Right lobe of liver (tissue), 6 donors: ENCODE measurements around the gene GTPBP1. TPM values are rescaled to one million over a fixed set of nuclear protein-coding genes. Genes with fewer than 3 reads are reported as not detected.

Experiments
- ATAC-seq, 4 donors: fragments of 200-7000 bp; cut with Tn5 transposase; one replicate each; pipeline ENCODE4 v1.9.1; 2020; ENCODE audit warnings: mild to moderate bottlenecking in 4 of 4, moderate library complexity in 4 of 4
- DNase-seq, 3 donors: peaks; one replicate each; pipeline ENCODE4 v3.0.0-alpha.2; 2020
- H3K27ac ChIP-seq, 3 donors: fragments of 200-600 bp; one replicate each; pipeline ENCODE4 v1.8.0; 2022
- H3K27me3 ChIP-seq, 2 donors: fragments of 200-600 bp; one replicate each; pipeline ENCODE4 v1.8.0; 2022
- H3K36me3 ChIP-seq, 4 donors: fragments of 200-600 bp; sonication (generic) in 1 of 4; one replicate each; pipeline versions ENCODE4 v1.5.1 to v1.8.0; 2017 to 2022; ENCODE audit warnings: control low read depth in 1 of 4
- H3K4me1 ChIP-seq, 4 donors: fragments of 200-600 bp; sonication (generic) in 1 of 4; one replicate each; pipeline versions ENCODE4 v1.5.1 to v1.8.0; 2017 to 2022; ENCODE audit warnings: control low read depth in 1 of 4
- H3K4me3 ChIP-seq, 3 donors: fragments of 200-600 bp; one replicate each; pipeline ENCODE4 v1.8.0; 2022
- H3K9me3 ChIP-seq, 4 donors: fragments of 200-600 bp; sonication (generic) in 1 of 4; one replicate each; pipeline versions ENCODE4 v1.5.1 to v1.8.0; 2017 to 2022; ENCODE audit warnings: control low read depth in 1 of 4
- CTCF ChIP-seq, 4 donors: fragments of 200-600 bp in 3 of 4; fragments of 450-650 bp in 1 of 4; IDR thresholded peaks; one replicate each; pipeline versions ENCODE4 v1.5.1 to v1.8.0; 2016 to 2022; ENCODE audit warnings: antibody characterized with exemption in 4 of 4, mild to moderate bottlenecking in 2 of 4
- POLR2A ChIP-seq: fragments of 450-650 bp; IDR thresholded peaks from one replicate; pipeline ENCODE4 v1.6.1; 2017; ENCODE audit warnings: antibody characterized with exemption, mild to moderate bottlenecking
- WGBS: methylation state at CpG from one replicate; pipeline ENCODE4 v1.1.6; 2018; ENCODE audit warnings: low coverage, low lambda C conversion rate; ENCODE audit not compliant: insufficient coverage; ENCODE audit errors: missing lambda C conversion rate; 5-methylcytosine and 5-hydroxymethylcytosine counted together
- intact Hi-C, 2 donors: fragments of 100-400 bp; cut with DNase I; formaldehyde crosslinking; loops; one replicate each; pipeline versions ENCODE4 v1.11.2 to v1.14.1; 2022
- total RNA-seq, 6 experiments: library from RNA; depleted of rRNA in 2 of 6; stranded (reverse); fragments of >200 nt in 2 of 6; fragmentation: NEBNext Ultra II Directional in 3 of 6; extraction: Animal tissue kit (Norgen Biotek cat#: 25700) in 3 of 6; gene quantifications; one replicate each; pipeline versions ENCODE4 v1.1.0 to v1.2.4, GENCODE V29; 2016 to 2023
- donor health status: DM: no; HTN: yes; CAD: no.
- donor health status: DM: no; HTN: no; CAD: no.
- donor health status: DM: no; HTN: no; CAD: no.
- donor health status: DM: no; HTN: yes; CAD: no.
- donor health status: DM: no; HTN: yes; CAD: no.

The GTPBP1 gene
- total RNA-seq, 6 experiments from 2014 or later = 13.4 to 21.6 (median 16.7) TPM

- H3K4me1 ChIP-seq = peaks cover 0 to 43% (median 19%) of the 10 kb centered on the region in 4 donors
- DNase-seq (peak in 1 of 3 donors; percentile 49), ATAC-seq (no peak)
- 81% methylated on average over 4 of the region's 13 CpGs for WGBS
- peaks cover 9 to 54% (median 25%) of the 10 kb centered on the region in 4 donors for H3K36me3 ChIP-seq
- no peak for TF ChIP-seq POLR2A
- TF ChIP-seq CTCF (IDR thresholded peaks at IDR 0.05) = no peak
- intact Hi-C loops = no loop called here
- H3K27me3 ChIP-seq = no peaks in the 10 kb centered on the region
- H3K9me3 ChIP-seq = no peaks in the 10 kb centered on the region
- no peak overlapping the region for H3K27ac ChIP-seq
- no peak overlapping the region for H3K4me3 ChIP-seq
Observed at GRCh38 chr22:38730411-38730871, 24.7 kb downstream of the GTPBP1 start.

- intact Hi-C loops = no loop called here
- DNase-seq (peak in 1 of 3 donors; percentile 49), ATAC-seq (peak in 1 of 4 donors; percentile 0)
- Histone ChIP-seq H3K36me3 (peaks cover 9 to 54% (median 27%) of the 10 kb centered on the region in 4 donors), H3K27me3 (no peaks in the 10 kb centered on the region), H3K9me3 (no peaks in the 10 kb centered on the region), H3K4me1 (peaks cover 0 to 56% (median 26%) of the 10 kb centered on the region in 4 donors), H3K27ac (peak overlapping the region in 2 of 3 donors; percentile 83 to 96), H3K4me3 (no peak overlapping the region)
- no peak for TF ChIP-seq POLR2A
- TF ChIP-seq CTCF (IDR thresholded peaks at IDR 0.05) = no peak
- no CpG with 5 or more reads among the region's 6 CpGs for WGBS
Observed at GRCh38 chr22:38731703-38732161, 26.0 kb downstream of the GTPBP1 start.

- 28% methylated on average over 10 of the region's 13 CpGs for WGBS
- no peak overlapping the region for H3K4me3 ChIP-seq
- peak in 1 of 4 donors; percentile 21 for TF ChIP-seq CTCF (IDR thresholded peaks at IDR 0.05)
- TF ChIP-seq POLR2A = peak; percentile 30
- DNase-seq (peak; percentile 72 to 89 (median 88)), ATAC-seq (peak; percentile 55 to 72 (median 68))
- H3K27me3 ChIP-seq = no peaks in the 10 kb centered on the region
- H3K4me1 ChIP-seq = peaks cover 0 to 56% (median 26%) of the 10 kb centered on the region in 4 donors
- H3K36me3 ChIP-seq = peaks cover 6 to 54% (median 26%) of the 10 kb centered on the region in 4 donors
- intact Hi-C loops = no loop called here
- H3K27ac ChIP-seq = peak overlapping the region; percentile 69 to 96 (median 83)
- no peaks in the 10 kb centered on the region for H3K9me3 ChIP-seq
Observed at GRCh38 chr22:38732251-38732815, 26.6 kb downstream of the GTPBP1 start.

- WGBS = 0% methylated on average over 1 of the region's 4 CpGs
- no peaks in the 10 kb centered on the region for H3K27me3 ChIP-seq
- ATAC-seq = peak; percentile 49 to 53 (median 51)
- peaks cover 0 to 56% (median 26%) of the 10 kb centered on the region in 4 donors for H3K4me1 ChIP-seq
- H3K36me3 ChIP-seq = peaks cover 1 to 54% (median 26%) of the 10 kb centered on the region in 4 donors
- no peaks in the 10 kb centered on the region for H3K9me3 ChIP-seq
- H3K27ac ChIP-seq = peak overlapping the region; percentile 69 to 96 (median 83)
- DNase-seq = peak in 2 of 3 donors; percentile 70 to 73
- TF ChIP-seq CTCF (IDR thresholded peaks at IDR 0.05) (peak; percentile 58 to 66 (median 62)), POLR2A (no peak)
- H3K4me3 ChIP-seq = no peak overlapping the region
- intact Hi-C loops = no loop called here
Observed at GRCh38 chr22:38733329-38733723, 27.6 kb downstream of the GTPBP1 start.
